Psoas muscle (tissue), 8 donors: ENCODE data around the gene TDRD5. TPM values are rescaled to one million over a fixed set of nuclear protein-coding genes. Genes with fewer than 3 reads are reported as not detected.
"Not testable (repeated sequence)": the region's sequence is repeated elsewhere in the genome, so short reads cannot be mapped to it uniquely, and the experiment has no call there.

Experiments
- ATAC-seq, 4 donors: fragments of 200-7000 bp; cut with Tn5 transposase; one replicate each; pipeline ENCODE4 v1.9.1; 2020; ENCODE audit warnings: moderate library complexity in 3 of 4, mild to moderate bottlenecking in 2 of 4
- DNase-seq, 2 donors: peaks; one replicate each; pipeline ENCODE4 v3.0.0-alpha.2; 2020
- H3K27ac ChIP-seq: fragments of 200-600 bp; one replicate; pipeline ENCODE4 v1.8.0; 2022
- H3K27me3 ChIP-seq, 3 donors: fragments of 200-600 bp in 1 of 3; one replicate each; pipeline versions ENCODE4 v1.6.1 to v1.8.0; 2013 to 2022; ENCODE audit warnings: low read length in 2 of 3, mild to moderate bottlenecking in 2 of 3, moderate library complexity in 1 of 3; ENCODE audit not compliant: insufficient read depth in 3 of 3
- H3K36me3 ChIP-seq, 2 donors: fragments of 200-600 bp in 1 of 2; one replicate each; pipeline versions ENCODE4 v1.6.1 to v1.8.0; 2013 to 2022; ENCODE audit warnings: low read depth in 1 of 2, mild to moderate bottlenecking in 1 of 2, moderate library complexity in 1 of 2; ENCODE audit not compliant: insufficient read depth in 1 of 2
- H3K4me1 ChIP-seq: fragments of 200-600 bp; one replicate; pipeline ENCODE4 v1.8.0; 2022
- H3K4me3 ChIP-seq: fragments of 200-600 bp; one replicate; pipeline ENCODE4 v1.8.0; 2022; ENCODE audit warnings: mild to moderate bottlenecking
- H3K9me3 ChIP-seq: fragments of 200-600 bp; one replicate; pipeline ENCODE4 v1.8.0; 2022
- WGBS, 3 donors: extraction: QIAGEN DNeasy Blood & Tissue Kit; methylation state at CpG; one replicate each; pipeline versions ENCODE4 v1.1.6 to v1.1.7; 2013; 5-methylcytosine and 5-hydroxymethylcytosine counted together
- intact Hi-C, 2 donors: fragments of 100-400 bp; cut with DNase I; formaldehyde crosslinking; loops; one replicate each; pipeline versions ENCODE4 v1.11.0 to v1.14.2; 2022
- polyA plus RNA-seq, 3 donors: library from polyadenylated mRNA; stranded (reverse); fragments of 200-250 nt; gene quantifications; one replicate each; pipeline ENCODE4 v1.2.3, GENCODE V29; 2013
- total RNA-seq, 4 donors: library from RNA; stranded (reverse); fragmentation: NEBNext Ultra II Directional in 2 of 4; extraction: Animal tissue kit (Norgen Biotek cat#: 25700) in 2 of 4; gene quantifications; one replicate each; pipeline versions ENCODE4 v1.2.1 to v1.2.4, GENCODE V29; 2021 to 2023
- TF ChIP-seq, protein P1 (sequence below): fragments of 200-600 bp; IDR thresholded peaks from one replicate; pipeline ENCODE4 v1.8.0; 2022; ENCODE audit warnings: antibody characterized with exemption
- donor health status: healthy with polysubstance abuse.
- donor health status: DM: no; HTN: no; CAD: no; lungs with moderate emphysema.
- donor health status: Bipolar disorder and iron deficiency.
- donor health status: healthy.
- donor health status: DM: yes; HTN: yes; CAD: no.
- donor health status: DM: no; HTN: no; CAD: no.
- donor health status: DM: no; HTN: no; CAD: no.
- donor health status: DM: yes; HTN: yes; CAD: no.

Gene TDRD5
- total and polyA plus RNA-seq, 7 donors: 0.03 TPM; not detected in 6

DNA sequence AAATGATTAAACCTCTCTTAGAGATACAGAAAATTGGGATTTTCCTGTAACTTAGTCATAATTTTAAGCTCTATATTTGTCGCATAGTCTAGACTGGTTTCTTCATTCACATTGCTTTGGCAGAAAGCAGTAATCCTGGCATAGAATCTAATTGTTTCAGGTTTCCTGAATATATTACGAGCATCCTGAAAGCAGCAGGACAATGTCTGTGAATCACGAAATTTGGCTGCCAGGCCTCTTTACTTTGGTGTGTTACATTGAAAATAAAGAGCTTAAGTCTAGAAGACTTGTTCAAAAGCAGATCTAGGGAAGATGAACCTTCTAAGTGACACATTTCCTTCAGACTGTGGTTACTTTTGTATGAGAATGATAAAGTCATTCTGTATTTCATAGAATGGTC is 72.2 kb downstream of the TDRD5 start:
- no peak for ATAC-seq
- H3K27ac ChIP-seq: no peak overlapping the region
- H3K27me3 ChIP-seq: no peaks in the 10 kb centered on the region
- WGBS, 3 donors: 50 to 61% (median 58%) methylated on average over 3 of the region's 3 CpGs
- no peaks in the 10 kb centered on the region for H3K36me3 ChIP-seq
- H3K9me3 ChIP-seq: no peaks in the 10 kb centered on the region
- no peaks in the 10 kb centered on the region for H3K4me1 ChIP-seq
- H3K4me3 ChIP-seq: no peak overlapping the region
- no peak for DNase-seq
- TF ChIP-seq, protein P1, sequence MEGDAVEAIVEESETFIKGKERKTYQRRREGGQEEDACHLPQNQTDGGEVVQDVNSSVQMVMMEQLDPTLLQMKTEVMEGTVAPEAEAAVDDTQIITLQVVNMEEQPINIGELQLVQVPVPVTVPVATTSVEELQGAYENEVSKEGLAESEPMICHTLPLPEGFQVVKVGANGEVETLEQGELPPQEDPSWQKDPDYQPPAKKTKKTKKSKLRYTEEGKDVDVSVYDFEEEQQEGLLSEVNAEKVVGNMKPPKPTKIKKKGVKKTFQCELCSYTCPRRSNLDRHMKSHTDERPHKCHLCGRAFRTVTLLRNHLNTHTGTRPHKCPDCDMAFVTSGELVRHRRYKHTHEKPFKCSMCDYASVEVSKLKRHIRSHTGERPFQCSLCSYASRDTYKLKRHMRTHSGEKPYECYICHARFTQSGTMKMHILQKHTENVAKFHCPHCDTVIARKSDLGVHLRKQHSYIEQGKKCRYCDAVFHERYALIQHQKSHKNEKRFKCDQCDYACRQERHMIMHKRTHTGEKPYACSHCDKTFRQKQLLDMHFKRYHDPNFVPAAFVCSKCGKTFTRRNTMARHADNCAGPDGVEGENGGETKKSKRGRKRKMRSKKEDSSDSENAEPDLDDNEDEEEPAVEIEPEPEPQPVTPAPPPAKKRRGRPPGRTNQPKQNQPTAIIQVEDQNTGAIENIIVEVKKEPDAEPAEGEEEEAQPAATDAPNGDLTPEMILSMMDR: no peak
- intact Hi-C loops: no loop called here

DNA sequence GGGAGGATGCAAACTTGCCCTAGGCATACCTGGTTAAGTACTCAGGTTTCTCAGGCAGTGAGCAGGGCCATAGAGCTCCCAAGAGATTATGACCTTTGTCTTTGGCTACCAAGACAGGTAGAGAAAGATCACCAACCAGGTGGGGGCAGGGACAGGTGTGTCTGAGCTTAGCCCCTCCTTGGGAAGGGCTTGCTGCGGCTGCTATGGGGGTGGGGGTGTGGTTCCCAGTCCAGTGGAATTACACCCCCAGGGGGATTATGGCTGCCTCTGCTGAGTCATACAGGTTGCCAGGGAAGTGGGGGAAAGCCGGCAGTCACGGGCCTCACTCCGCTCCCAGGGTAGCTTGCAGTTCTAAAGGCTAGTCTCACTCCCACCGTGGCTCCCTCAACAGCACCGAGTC is 86.2 kb downstream of the TDRD5 start:
- Histone ChIP-seq H3K4me3 (no peak overlapping the region), H3K27me3 (no peaks in the 10 kb centered on the region), H3K9me3 (no peaks in the 10 kb centered on the region), H3K27ac (no peak overlapping the region), H3K36me3 (no peaks in the 10 kb centered on the region), H3K4me1 (no peaks in the 10 kb centered on the region)
- 78 to 87% (median 81%) methylated on average over 6 of the region's 6 CpGs for WGBS, 3 donors
- TF ChIP-seq, protein P1: no peak
- no peak for ATAC-seq
- intact Hi-C loops: no loop called here
- DNase-seq: no peak

DNA sequence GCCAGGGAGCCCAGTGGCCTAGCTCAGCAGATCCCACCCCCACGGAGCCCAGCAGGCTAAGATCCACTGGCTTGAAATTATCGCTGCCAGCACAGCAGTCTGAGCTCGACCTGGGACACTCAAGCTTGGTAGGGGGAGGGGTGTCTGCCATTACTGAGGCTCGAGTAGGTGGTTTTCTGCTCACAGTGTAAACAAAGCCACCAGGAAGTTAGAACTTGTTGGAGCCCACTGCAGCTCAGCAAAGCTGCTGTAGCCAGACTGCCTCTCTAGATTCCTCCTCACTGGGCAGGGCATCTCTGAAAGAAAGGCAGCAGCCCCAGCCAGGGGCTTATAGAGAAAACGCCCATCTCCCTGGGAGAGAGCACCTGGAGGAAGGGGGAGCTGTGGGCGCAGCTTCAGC is 102.9 kb downstream of the TDRD5 start:
- ATAC-seq, H3K9me3 ChIP-seq, H3K27me3 ChIP-seq, H3K36me3 ChIP-seq, DNase-seq, H3K27ac ChIP-seq, H3K4me3 ChIP-seq, H3K4me1 ChIP-seq, intact Hi-C loops: not testable (repeated sequence)
- 46 to 54% (median 52%) methylated on average over 5 to 6 of the region's 6 CpGs for WGBS, 3 donors

DNA sequence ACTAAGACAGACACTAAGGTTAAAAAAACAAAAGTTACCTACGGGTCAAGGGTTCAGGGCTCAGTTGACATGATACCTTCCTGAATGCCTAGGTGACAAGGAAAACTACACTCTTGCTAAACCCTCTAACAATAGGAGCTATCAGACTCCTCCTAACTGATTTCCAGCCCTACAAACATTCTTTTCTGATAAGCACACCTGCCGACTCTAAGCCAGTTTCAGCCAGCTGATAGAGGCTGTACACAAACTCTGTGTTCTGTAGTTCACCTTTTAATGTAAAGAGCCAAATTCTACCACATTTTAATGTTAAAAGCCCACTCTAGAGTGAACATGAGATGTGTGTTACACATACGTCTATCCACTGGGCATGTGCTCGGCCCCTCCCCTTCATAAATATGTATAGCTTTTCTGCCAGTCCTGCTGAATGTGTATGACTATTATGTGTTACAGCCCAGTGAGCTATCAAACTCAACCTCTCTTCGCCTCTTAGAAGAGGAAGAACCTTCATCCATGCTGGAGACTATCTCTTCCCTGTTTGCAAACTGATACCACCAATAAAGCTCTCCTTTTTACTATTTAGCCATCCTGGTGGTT is 111.4 kb downstream of the TDRD5 start:
- TF ChIP-seq, protein P1: no peak
- no peaks in the 10 kb centered on the region for H3K4me1 ChIP-seq
- no peaks in the 10 kb centered on the region for H3K9me3 ChIP-seq
- DNase-seq (no peak), ATAC-seq (no peak)
- no peaks in the 10 kb centered on the region for H3K36me3 ChIP-seq
- no peaks in the 10 kb centered on the region for H3K27me3 ChIP-seq
- H3K4me3 ChIP-seq: no peak overlapping the region
- WGBS, 3 donors: 83 to 87% (median 84%) methylated on average over 5 of the region's 5 CpGs
- intact Hi-C loops: loop anchor here in 1 of 2 donors (10.0 kb wide), 1 partner anchor 472 kb away; no protein-coding TSS in a partner anchor
- no peak overlapping the region for H3K27ac ChIP-seq

DNA sequence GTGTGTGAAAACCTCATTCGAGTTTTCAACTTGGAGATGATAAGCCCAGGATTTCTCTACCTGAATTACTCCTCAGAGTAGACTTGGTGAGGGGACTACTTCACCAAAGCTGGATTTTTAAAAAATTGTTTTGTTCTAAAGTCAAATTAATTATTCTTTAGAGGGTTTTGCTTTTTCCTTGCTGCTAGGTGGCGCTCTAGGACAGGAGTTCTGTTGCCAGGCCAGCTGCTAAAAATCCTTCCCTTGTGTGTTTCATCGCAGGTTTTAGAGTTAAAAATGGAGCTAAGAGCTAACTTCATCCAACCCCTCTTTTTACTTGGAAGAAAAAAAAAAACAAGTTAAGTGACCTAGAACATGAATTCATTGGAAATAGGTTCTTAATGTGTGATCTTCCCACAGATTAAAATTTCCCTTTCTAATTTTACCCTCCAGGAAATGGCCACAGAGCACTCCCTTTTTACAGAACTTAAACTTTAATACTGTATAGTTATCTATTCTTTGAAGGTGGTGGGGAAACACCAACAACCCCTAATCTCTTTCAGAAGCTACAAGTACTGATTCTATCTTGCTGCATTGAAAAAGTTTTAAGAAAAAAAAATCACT is 114.8 kb downstream of the TDRD5 start:
- Histone ChIP-seq H3K4me3 (no peak overlapping the region), H3K27ac (no peak overlapping the region), H3K36me3 (no peaks in the 10 kb centered on the region), H3K4me1 (no peaks in the 10 kb centered on the region), H3K27me3 (no peaks in the 10 kb centered on the region), H3K9me3 (no peaks in the 10 kb centered on the region)
- ATAC-seq (no peak), DNase-seq (peak in 1 of 2 donors; percentile 46)
- intact Hi-C loops: loop anchor here (1.0 to 10.0 kb wide), 3 partner anchors 102 to 468 kb away; no protein-coding TSS in a partner anchor
- TF ChIP-seq, protein P1: peak; percentile 69
- WGBS, 3 donors: 1 to 2% (median 1%) methylated on average over 3 of the region's 3 CpGs
